AG04450 (cell line): Measurements from ENCODE around the gene S100A16. TPM values are rescaled to one million over a fixed set of nuclear protein-coding genes. Genes with fewer than 3 reads are reported as not detected.

Experiments used
- CTCF ChIA-PET: fragments of 300-600, 350-600 bp; formaldehyde crosslinking; extraction: SDS; loops from one replicate; lab custom pipeline; 2022; ENCODE audit warnings: antibody characterized with exemption, inconsistent platforms; lab: Charles Lee
- POLR2A ChIA-PET: fragments of 350-600 bp; formaldehyde crosslinking; extraction: SDS; loops from one replicate; lab custom pipeline; 2021; ENCODE audit warnings: antibody characterized with exemption, inconsistent platforms; lab: Yijun Ruan, JAX
- DNase-seq: peaks from one replicate; pipeline ENCODE4 v3.0.0-alpha.2; 2011; ENCODE audit warnings: low read depth, low spot score
- H3K27ac ChIP-seq: one replicate; pipeline ENCODE4 v1.5.1; 2012; ENCODE audit warnings: low read depth, low read length, control low read depth
- H3K27me3 ChIP-seq: one replicate; pipeline ENCODE4 v1.6.0; 2012; ENCODE audit warnings: low read length; ENCODE audit not compliant: control insufficient read depth, insufficient read depth
- H3K4me3 ChIP-seq: 2 replicates; pipeline ENCODE4 v1.5.1; 2011; ENCODE audit warnings: mild to moderate bottlenecking, low read depth, low read length, control low read depth
- H3K9me3 ChIP-seq: 2 replicates; pipeline ENCODE4 v1.5.1; 2012; ENCODE audit warnings: low read length; ENCODE audit not compliant: control insufficient read depth, insufficient read depth
- polyA plus RNA-seq: library from polyadenylated mRNA; depleted of rRNA; stranded (reverse); fragments of >200 nt; gene quantifications from 2 replicates; pipeline ENCODE4 v1.2.3, GENCODE V29; 2011
- TF ChIP-seq, protein P1 (sequence below): IDR thresholded peaks from 2 replicates; pipeline ENCODE4 v1.5.1; 2011; ENCODE audit warnings: low read depth, low read length, control low read depth, inconsistent platforms

Gene S100A16
- polyA plus RNA-seq, 1 experiment: 224 TPM

DNA sequence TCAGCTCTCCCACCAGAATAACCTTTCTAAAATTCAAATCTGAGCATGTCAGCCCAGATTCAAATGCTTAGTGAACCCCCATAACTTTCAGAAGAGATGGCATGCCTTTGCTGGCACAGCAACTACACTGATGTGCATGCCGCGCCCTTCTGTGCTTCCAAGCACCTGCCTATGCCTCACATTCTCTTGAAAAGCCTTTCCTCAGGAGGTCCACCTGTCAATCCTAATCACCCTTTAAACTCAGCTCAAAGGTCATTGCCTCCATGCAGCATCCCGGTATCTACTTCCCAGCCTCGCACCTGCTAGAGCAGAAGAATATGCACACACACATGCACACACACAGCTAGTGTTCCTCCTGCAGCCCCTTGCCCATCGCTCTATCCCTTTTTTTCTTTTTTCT is 42.1 kb downstream of the S100A16 start:
- ChIA-PET POLR2A (no interaction called here), CTCF (interaction anchor here (0.6 to 7.0 kb wide), 15 partner anchors 16 to 219 kb away, joined by 3 to 165 read pairs (median 7); partner anchors contain the start of genes S100A13, S100A14, S100A16 and S100A6)
- no peak overlapping the region for H3K27ac ChIP-seq
- DNase-seq: no peak
- H3K27me3 ChIP-seq: no peaks in the 10 kb centered on the region
- no peaks in the 10 kb centered on the region; the same call in 1 of the 2 replicates for H3K9me3 ChIP-seq
- no peak overlapping the region for H3K4me3 ChIP-seq
- TF ChIP-seq, protein P1, sequence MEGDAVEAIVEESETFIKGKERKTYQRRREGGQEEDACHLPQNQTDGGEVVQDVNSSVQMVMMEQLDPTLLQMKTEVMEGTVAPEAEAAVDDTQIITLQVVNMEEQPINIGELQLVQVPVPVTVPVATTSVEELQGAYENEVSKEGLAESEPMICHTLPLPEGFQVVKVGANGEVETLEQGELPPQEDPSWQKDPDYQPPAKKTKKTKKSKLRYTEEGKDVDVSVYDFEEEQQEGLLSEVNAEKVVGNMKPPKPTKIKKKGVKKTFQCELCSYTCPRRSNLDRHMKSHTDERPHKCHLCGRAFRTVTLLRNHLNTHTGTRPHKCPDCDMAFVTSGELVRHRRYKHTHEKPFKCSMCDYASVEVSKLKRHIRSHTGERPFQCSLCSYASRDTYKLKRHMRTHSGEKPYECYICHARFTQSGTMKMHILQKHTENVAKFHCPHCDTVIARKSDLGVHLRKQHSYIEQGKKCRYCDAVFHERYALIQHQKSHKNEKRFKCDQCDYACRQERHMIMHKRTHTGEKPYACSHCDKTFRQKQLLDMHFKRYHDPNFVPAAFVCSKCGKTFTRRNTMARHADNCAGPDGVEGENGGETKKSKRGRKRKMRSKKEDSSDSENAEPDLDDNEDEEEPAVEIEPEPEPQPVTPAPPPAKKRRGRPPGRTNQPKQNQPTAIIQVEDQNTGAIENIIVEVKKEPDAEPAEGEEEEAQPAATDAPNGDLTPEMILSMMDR: no peak

DNA sequence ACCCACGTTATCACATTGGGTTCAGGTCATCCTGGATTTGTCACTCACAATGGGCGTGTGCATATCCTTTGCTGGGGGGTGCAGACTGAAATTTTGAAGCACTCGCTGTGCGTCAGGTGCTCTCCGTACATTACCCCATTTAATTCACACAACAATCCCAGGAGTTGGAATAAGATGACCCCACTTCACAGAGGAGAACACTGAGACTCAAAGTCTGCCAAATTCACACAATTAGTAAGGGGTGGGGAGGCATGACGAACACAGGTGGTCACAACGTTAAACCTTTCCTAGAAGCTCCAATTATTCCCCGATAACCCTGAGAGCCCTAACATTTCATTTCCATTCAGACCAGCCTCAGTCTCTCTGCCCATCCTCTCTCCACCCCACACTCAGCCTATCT is 43.5 kb downstream of the S100A16 start:
- H3K4me3 ChIP-seq: no peak overlapping the region
- TF ChIP-seq, protein P1: no peak
- ChIA-PET CTCF (interaction anchor here (0.8 to 7.0 kb wide), 14 partner anchors 8 to 179 kb away, joined by 3 to 165 read pairs (median 10); partner anchors contain the start of genes S100A13, S100A14, S100A16 and S100A6), POLR2A (interaction anchor here (2.4 kb wide), 1 partner anchor 37 kb away, joined by 20 read pairs; no protein-coding TSS in a partner anchor)
- H3K27me3 ChIP-seq: no peaks in the 10 kb centered on the region
- DNase-seq: no peak
- no peaks in the 10 kb centered on the region for H3K9me3 ChIP-seq
- H3K27ac ChIP-seq: no peak overlapping the region

DNA sequence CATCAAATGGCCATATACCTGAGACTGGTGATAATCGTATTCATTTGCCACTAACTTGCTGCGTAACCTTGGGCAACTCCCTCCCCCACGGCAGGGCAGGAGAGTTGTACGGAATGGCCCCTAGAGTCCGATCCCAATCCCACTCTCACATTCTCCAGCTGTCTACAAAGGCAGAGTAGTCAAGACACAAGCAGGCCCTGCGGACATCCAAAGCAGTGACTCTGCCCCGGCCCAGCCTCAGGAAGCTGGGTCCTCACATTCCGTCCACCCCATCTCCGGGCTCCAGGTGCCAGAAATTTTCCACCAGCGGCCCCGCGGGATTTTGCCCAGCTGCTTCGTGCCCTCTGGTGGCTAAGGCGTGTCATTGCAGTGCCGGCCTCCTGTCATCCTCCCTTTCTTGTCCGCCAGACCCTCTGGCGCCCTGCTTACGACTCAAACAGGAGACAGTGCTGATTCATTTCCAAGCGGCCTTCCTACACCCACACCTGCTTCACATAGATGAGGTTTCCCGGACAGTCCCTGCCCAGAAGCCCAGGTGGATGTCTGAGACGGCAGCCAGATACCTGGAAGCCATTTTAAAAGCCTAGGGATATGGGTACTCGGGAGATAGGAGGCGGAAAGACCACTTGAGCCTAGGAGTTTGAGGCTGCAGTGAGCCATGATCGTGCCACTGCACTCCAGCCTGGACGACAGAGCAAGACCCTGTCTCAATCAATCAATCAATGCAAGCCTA is 44.4 kb downstream of the S100A16 start:
- TF ChIP-seq, protein P1: peak; percentile 98
- H3K27me3 ChIP-seq: no peaks in the 10 kb centered on the region
- no peak overlapping the region for H3K4me3 ChIP-seq
- ChIA-PET CTCF (interaction anchor here (0.5 to 7.0 kb wide), 28 partner anchors 8 to 218 kb away, joined by 3 to 165 read pairs (median 5); partner anchors contain the start of genes S100A13, S100A14, S100A5 and S100A6), POLR2A (interaction anchor here (0.7 to 2.4 kb wide), 7 partner anchors 24 to 422 kb away, joined by 3 to 20 read pairs (median 6); partner anchors contain the start of genes CHTOP, RPS27, S100A1 and S100A13)
- DNase-seq: peak; percentile 69
- peak overlapping the region; percentile 100 for H3K27ac ChIP-seq
- no peaks in the 10 kb centered on the region for H3K9me3 ChIP-seq

DNA sequence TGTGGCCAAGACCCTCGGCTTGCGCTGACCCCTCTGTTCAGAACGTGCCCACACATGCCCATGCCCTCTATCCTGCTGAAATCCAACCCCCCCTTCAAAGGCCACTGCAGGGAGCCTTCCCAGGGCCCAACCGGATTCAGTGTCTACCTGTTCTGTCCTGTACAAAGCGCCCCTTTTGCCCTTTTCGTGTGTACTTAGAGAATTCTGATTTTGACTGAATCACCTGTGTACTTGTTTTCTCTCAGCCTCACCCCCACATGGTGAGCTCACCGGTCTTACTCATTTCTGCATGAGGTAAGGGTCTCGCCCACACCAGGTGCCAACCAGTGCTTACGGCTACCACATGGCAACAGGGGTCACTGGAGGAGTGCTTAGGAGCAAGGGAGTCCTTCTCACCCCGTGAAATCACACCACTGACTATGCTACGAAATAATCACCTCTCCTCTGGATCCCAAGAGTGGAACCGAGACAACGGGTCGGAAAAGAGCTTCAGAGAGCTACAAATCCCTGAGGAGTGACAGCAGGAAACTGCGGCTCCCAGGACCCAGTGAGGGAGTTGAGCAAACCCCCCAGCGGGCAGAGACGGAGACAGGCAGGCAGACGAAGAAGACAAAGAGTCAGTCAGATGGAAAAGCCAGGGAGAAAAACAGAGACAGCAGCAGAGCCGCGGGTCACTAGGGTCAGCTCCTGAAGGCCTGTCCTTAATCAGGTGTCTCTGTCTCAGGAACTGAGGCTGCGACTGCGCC is 45.1 kb downstream of the S100A16 start:
- TF ChIP-seq, protein P1: no peak

More for the DNA sequence above, 45.1 kb downstream of the S100A16 start:
- no peak for DNase-seq
- Histone ChIP-seq H3K4me3 (no peak overlapping the region), H3K27ac (peak overlapping the region; percentile 100), H3K27me3 (no peaks in the 10 kb centered on the region), H3K9me3 (no peaks in the 10 kb centered on the region)
- POLR2A ChIA-PET: interaction anchor here (1.1 to 2.4 kb wide), 6 partner anchors 32 to 423 kb away, joined by 3 to 20 read pairs (median 6); partner anchors contain the start of genes CHTOP, RPS27, S100A1 and S100A13
- CTCF ChIA-PET: interaction anchor here (0.5 to 7.0 kb wide), 27 partner anchors 9 to 218 kb away, joined by 3 to 165 read pairs (median 5); partner anchors contain the start of genes S100A13, S100A5 and S100A6
